T-helper 9 cell (primary cell): ENCODE measurements around the gene TLX2.

Experiments
- DNase-seq: peaks from one replicate; pipeline ENCODE4 v3.0.0-alpha.2; 2020

The TLX2 gene

GRCh38 chr2:74496997-74497776, 17.1 kb upstream of the TLX2 start:
- DNase-seq: no peak

- no peak for DNase-seq
These were observed 16.3 kb upstream of the TLX2 start for GRCh38 chr2:74497777-74498499.

- DNase-seq: no peak
These were observed 15.6 kb upstream of the TLX2 start for GRCh38 chr2:74498500-74499266.

- no peak for DNase-seq
These were observed 14.8 kb upstream of the TLX2 start, which contains the start of gene LBX2 for GRCh38 chr2:74499267-74499939. Gene LBX2, minus strand, starts transcription at chr2:74499603. Its CDS starts 66 bp downstream, at chr2:74499537.

- no peak for DNase-seq
These were observed 14.2 kb upstream of the TLX2 start for GRCh38 chr2:74499940-74500577.

- no peak for DNase-seq
These were observed 13.7 kb upstream of the TLX2 start for GRCh38 chr2:74500578-74500946.

- no peak for DNase-seq
These were observed 12.7 kb upstream of the TLX2 start for GRCh38 chr2:74501335-74502071.

GRCh38 chr2:74502147-74502719, 12.0 kb upstream of the TLX2 start:
- no peak for DNase-seq

- no peak for DNase-seq
These were observed 11.3 kb upstream of the TLX2 start for GRCh38 chr2:74502720-74503505.

GRCh38 chr2:74503506-74504475, 10.5 kb upstream of the TLX2 start:
- DNase-seq: no peak

GRCh38 chr2:74504591-74504990, 9.7 kb upstream of the TLX2 start:
- no peak for DNase-seq

- no peak for DNase-seq
These were observed 8.6 kb upstream of the TLX2 start for GRCh38 chr2:74505448-74506246.

GRCh38 chr2:74507145-74507925, 6.9 kb upstream of the TLX2 start, which contains the start of gene PCGF1:
Gene PCGF1, minus strand, starts transcription at chr2:74507695. Its CDS starts 27 bp downstream, at chr2:74507668.
- DNase-seq: peak; percentile 98

GRCh38 chr2:74507926-74508520, 6.2 kb upstream of the TLX2 start:
- no peak for DNase-seq

GRCh38 chr2:74510272-74510671, 4.0 kb upstream of the TLX2 start:
- no peak for DNase-seq

GRCh38 chr2:74511104-74511989, 2.9 kb upstream of the TLX2 start:
- DNase-seq: no peak
